GM13977 (cell line): ENCODE data around the gene LRAT.

ENCODE experiments used
- DNase-seq: peaks from one replicate; pipeline ENCODE4 v3.0.0; 2012; ENCODE audit warnings: low spot score
- in situ Hi-C: fragments of 300-500 bp; cut with MboI; formaldehyde crosslinking; loops from one replicate; pipeline ENCODE4 v1.12.0; 2022; ENCODE audit warnings: low sequenced_read_pairs, low pct_unique_long_range_greater_than_20kb, mixed read lengths, inconsistent platforms; ENCODE audit not compliant: unreplicated experiment
- TF ChIP-seq, protein P1 (sequence below): IDR thresholded peaks from 2 replicates; pipeline ENCODE4 v1.5.1; 2012; ENCODE audit warnings: mild to moderate bottlenecking, control low read depth; ENCODE audit not compliant: insufficient read depth; ENCODE audit errors: extremely low read depth, missing control alignments

LRAT gene

DNA sequence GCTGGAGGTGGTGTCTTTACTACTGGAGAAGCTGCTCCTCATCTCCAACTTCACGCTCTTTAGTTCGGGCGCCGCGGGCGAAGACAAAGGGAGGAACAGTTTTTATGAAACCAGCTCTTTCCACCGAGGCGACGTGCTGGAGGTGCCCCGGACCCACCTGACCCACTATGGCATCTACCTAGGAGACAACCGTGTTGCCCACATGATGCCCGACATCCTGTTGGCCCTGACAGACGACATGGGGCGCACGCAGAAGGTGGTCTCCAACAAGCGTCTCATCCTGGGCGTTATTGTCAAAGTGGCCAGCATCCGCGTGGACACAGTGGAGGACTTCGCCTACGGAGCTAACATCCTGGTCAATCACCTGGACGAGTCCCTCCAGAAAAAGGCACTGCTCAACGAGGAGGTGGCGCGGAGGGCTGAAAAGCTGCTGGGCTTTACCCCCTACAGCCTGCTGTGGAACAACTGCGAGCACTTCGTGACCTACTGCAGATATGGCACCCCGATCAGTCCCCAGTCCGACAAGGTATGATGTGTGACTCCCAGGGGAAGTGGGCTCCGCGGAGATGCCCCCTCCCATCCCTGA lies 634 bp downstream of the LRAT start:
- DNase-seq: peak; percentile 10
- in situ Hi-C loops: no loop called here
- TF ChIP-seq, protein P1, sequence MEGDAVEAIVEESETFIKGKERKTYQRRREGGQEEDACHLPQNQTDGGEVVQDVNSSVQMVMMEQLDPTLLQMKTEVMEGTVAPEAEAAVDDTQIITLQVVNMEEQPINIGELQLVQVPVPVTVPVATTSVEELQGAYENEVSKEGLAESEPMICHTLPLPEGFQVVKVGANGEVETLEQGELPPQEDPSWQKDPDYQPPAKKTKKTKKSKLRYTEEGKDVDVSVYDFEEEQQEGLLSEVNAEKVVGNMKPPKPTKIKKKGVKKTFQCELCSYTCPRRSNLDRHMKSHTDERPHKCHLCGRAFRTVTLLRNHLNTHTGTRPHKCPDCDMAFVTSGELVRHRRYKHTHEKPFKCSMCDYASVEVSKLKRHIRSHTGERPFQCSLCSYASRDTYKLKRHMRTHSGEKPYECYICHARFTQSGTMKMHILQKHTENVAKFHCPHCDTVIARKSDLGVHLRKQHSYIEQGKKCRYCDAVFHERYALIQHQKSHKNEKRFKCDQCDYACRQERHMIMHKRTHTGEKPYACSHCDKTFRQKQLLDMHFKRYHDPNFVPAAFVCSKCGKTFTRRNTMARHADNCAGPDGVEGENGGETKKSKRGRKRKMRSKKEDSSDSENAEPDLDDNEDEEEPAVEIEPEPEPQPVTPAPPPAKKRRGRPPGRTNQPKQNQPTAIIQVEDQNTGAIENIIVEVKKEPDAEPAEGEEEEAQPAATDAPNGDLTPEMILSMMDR: no peak

DNA sequence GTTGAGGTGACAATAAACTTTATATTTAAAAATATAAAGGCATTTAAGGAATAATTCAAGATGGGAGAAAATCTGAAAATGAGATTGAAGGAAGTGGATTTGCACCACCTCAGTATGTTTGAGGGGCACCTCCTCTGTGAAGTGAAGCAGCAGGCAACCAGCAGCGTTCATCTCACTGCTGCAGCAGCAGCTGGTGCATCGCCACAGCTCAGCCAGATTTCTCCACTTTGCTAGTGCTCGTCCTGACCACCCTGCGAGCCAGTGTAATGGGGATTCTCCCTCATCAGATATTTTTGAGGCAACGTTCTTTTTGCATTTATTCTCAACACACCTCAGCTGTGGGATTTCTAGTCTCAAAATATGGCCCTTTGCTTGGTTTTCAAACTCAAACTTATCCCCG lies 13.9 kb downstream of the LRAT start:
- TF ChIP-seq, protein P1: no peak
- DNase-seq: no peak
- in situ Hi-C loops: no loop called here

DNA sequence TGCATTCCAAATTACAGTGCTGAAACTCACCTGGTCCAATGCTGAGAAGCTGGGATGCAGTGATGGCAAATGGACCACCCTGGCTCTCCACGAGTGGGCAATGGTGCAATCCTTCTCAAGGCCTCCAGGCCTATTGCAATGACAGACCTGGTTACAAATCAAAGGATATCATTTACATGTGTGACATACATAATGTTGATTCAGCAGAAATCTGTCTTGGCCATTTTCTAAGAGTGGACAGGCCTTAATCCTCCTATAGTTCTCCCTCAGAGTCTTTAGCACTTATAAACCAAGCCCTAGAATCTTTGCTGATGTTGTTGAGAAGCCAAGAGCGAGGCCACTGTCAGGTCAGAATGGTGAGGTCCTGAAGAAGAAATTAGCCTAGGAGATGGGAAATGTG lies 17.1 kb downstream of the LRAT start:
- no peak for DNase-seq
- in situ Hi-C loops: no loop called here
- TF ChIP-seq, protein P1: no peak

DNA sequence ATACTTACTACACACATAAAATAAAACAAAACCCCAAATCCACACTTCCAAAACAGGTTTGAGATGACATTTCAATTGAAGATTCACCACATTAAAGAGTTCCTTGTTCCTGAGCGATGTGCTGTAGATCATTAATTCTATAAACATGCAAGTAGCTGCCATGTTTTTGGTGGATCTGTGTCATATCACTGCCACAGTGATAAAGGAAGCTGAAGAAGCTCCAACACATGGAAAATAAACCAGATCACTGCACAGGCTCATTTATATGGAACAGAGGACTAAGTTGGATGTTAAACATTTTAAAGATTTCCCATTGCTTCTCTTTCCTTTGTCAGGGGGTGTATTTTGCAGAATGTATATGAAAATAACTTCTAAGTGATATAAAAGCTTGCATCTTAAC lies 34.5 kb downstream of the LRAT start:
- in situ Hi-C loops: no loop called here
- TF ChIP-seq, protein P1: no peak
- DNase-seq: no peak

DNA sequence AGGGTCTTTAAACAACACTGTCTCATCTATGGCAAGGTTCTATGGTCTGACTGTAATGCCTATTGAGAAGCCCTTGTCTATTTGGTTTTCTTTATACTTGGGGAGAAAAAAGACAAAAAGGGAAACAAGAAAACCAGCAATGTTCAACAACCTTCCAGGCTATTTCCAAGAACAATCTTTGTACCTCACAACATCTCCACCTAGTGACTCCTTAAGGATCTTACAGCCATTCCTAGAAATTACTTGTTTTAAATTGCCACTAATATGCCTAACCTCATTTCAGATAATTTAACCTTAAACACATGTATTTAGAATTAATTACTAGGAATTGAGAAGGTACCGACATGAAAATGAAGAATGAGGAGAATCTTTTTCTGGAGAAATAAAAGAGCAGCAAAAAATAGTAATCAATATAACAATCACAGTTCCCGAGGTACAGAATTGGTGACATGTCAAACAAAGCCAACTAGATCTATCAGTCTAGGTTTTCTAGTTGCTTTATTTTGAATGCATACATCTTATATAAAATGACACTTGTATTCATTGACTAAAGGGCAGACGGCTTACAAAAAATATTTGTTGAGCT lies 35.7 kb downstream of the LRAT start:
- in situ Hi-C loops: no loop called here
- TF ChIP-seq, protein P1: peak; percentile 25
- DNase-seq: no peak

DNA sequence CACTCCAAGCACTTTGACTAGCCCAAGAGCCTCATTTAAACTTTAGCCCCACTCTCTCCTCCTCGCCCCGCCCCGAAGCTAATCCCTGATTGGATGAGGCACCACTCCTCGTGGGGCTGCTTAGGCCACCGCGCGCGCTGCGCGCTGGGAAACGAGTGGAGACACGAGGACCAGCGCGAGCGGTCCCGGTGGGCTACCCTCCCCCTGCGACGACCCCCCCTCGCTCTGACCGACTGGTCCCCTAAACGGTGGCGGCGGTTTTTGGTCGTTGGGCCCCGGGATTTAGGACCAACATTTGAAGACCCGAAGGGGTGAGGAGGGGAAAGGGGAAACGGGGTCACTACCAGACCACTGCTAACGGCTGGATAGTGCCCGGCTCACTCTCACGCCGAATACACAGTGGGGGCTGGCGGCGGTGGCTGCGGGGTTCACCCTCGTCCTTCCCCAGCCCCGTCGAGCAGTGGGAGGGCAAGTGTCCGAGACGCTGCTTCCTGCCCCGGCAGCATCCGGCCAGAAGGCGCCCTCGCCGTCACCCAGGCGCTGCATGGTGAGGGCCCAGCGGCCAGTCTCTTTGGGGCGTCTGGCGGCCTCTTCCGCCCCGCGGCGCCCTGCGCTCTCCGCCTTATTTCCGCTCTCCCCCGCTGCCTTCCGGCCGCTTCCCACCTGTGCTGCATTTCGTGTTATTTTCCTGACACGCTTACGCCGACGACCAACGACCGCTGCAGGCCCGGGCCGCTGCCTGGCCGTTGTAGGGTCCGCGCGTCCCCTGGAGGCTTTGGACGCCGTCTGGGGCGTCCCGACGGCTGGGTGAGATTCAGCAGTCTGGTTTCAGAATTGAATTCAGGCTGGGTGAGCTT lies 37.6 kb downstream of the LRAT start, which contains the start of gene RBM46:
RBM46 (plus strand) TSS at position 147 of the 857 bp plus-strand sequence. CDS start 15,481 bp downstream, outside the sequence.
- no peak for DNase-seq
- in situ Hi-C loops: no loop called here
- TF ChIP-seq, protein P1: no peak
